GM21367 (cell line): ENCODE data around the gene BRD9.
"Not testable (repeated sequence)": the region's sequence is repeated elsewhere in the genome, so short reads cannot be mapped to it uniquely, and the experiment has no call there.

Experiments used
- ATAC-seq: cut with Tn5 transposase; IDR thresholded peaks from one replicate; pipeline ENCODE4 v1.9.1; 2021; ENCODE audit not compliant: unreplicated experiment

Gene BRD9

DNA sequence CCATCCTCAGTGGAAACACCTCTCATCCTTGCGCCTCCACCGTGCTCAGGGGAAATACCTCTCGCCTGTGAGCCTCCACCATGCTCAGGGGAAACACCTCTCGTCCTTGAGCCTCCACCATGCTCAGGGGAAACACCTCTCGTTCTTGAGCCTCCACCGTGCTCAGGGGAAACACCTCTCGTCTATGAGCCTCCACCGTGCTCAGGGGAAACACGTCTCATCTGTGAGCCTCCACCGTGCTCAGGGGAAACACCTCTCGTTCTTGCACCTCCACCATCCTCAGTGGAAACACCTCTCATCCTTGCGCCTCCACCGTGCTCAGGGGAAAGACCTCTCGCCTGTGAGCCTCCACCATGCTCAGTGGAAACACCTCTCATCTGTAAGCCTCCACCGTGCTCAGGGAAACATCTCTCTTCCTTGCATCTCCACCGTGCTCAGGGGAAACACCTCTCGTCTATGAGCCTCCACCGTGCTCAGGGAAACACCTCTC, 46.0 kb downstream of the BRD9 start:
- ATAC-seq = not testable (repeated sequence)

- not testable (repeated sequence) for ATAC-seq
These were observed 46.7 kb downstream of the BRD9 start for GRCh38 chr5:845676-846601.

DNA sequence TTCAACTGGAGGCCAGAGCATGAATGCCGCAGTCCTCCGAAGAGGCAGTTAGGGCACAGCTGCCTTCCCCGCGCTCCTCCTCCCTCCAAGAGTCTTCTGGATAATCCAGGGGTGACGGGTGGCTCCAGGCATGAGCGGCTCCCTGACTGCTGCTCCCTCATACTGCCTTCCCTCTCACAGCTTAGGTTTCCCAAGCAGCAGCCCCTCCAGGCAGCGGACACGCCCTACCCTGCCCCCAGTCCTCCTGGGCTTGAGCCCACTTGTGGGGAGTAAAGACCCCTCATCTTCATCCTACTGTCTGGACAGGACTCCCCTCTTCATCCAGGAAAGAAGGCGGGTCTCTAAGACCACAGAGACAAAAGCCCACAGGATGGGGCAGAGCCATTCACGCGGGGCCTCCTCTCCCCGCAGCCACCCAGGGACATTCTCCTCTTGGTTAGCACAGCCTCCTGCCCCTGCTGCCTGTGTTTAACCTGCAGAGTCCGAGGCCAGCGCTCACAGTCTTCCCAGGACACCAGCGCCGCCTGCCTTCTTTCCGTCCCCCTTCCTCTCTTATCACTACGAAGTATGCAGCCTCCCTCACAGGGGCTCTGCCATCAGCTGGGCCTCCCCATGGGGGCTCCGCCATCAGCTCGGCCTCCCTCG, 47.4 kb downstream of the BRD9 start:
- ATAC-seq = not testable (repeated sequence)

GRCh38 chr5:844426-844825, 48.2 kb downstream of the BRD9 start:
- not testable (repeated sequence) for ATAC-seq

- not testable (repeated sequence) for ATAC-seq
These were observed 48.7 kb downstream of the BRD9 start for GRCh38 chr5:843926-844325.

- ATAC-seq = not testable (repeated sequence)
These were observed 49.2 kb downstream of the BRD9 start for GRCh38 chr5:843371-843770.

GRCh38 chr5:842402-843221, 50.0 kb downstream of the BRD9 start:
- ATAC-seq = not testable (repeated sequence)

GRCh38 chr5:841531-842401, 50.8 kb downstream of the BRD9 start:
- not testable (repeated sequence) for ATAC-seq

GRCh38 chr5:840974-841435, 51.6 kb downstream of the BRD9 start:
- ATAC-seq = not testable (repeated sequence)

DNA sequence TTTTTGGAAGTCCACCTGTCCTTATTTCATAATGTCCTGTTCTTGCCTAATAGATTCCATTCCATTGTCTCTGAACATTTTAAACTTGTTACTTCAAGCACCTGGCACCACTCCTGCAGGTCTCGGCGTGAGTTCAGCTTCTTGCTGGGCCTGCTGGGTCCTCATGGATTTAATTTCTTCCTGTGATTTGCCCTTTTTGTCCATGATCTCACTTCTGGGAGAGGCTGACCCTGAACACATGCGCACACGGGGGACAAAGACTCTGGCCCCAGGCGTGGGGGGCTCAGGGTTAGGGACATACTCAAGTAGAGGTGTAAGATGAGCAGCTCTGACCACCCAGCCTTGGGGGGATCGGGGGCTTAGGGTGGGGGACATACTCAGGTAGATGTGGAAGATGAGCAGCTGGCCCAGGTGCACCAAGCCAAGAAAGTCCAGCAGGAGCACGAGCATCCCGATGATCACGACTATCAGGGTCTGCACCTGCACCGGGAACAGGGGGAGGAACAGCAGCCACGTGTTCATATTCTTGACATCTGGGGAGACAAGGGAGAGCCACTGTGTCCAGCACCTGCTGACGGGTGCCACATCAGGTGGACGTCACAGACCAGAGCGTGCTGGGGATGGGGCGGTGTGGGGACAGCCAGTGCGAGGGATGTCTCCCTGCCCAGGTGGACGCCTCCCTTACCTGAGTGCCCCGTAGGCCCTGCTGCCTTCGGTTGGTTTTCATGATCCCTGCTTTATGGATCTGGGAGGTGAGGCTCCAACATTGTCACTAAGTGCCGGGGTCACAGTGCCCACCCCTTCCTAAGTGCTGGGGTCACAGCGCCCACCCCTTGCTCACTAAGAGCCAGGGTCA, 52.3 kb downstream of the BRD9 start:
- not testable (repeated sequence) for ATAC-seq

DNA sequence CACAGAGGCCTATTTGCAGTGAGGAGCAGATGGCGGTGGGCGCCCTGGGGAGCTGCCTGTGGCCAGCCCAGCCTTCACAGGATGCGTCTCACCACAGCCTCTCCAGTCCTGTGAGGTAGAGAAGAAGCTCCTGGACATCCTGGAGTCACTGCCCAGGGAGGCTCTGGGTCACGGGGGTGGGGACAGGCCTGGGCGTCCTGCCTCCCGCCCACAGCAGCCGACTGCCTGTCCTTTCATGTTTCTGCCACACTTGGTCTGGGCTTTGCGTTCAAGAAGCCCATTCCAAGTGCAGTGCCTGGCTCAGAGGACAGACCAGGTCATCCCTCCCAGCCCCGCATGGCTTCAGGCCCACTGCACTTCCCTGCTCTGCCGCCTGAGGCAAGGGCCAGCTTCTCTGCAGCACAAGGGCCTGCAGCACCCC, 54.2 kb downstream of the BRD9 start:
- not testable (repeated sequence) for ATAC-seq

GRCh38 chr5:837621-838121, 54.9 kb downstream of the BRD9 start:
- ATAC-seq = not testable (repeated sequence)

DNA sequence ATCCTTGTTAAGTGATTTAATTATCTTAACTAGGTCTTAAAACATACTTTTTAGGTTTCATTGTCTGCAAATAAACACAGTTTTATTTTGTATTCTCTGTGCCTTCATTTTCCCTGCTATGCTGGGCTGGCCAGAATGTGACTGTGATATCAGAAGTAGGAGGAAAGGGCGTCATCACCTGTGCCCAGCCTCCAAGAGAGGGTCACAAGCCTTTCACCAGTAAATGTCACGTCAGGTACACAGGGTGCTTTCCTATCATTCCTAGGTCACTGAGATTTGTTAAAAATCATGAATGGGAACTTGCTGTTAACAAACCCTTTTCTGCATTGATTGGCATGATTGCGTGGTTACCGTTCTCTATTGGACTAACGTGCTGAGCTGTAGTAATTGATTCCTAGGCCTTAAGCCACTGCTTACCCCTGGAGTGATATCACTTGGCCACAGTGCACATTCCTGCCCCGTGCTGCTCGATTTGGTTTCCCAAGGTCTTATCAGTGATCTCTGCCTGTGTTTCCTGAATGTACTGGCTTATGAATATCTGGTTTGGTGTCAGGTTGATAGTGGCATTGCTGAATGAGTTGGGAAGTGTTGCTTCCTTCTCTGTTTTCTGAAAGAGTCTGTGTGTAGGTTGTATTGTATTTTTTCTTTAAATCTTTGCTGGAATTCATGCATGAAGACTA, 56.5 kb downstream of the BRD9 start:
- ATAC-seq = not testable (repeated sequence)

GRCh38 chr5:834013-834412, 58.6 kb downstream of the BRD9 start:
- ATAC-seq = not testable (repeated sequence)

GRCh38 chr5:828194-828593, 64.4 kb downstream of the BRD9 start:
- ATAC-seq = not testable (repeated sequence)

- ATAC-seq = not testable (repeated sequence)
These were observed 67.1 kb downstream of the BRD9 start for GRCh38 chr5:825544-825943.

GRCh38 chr5:821504-821903, 71.1 kb downstream of the BRD9 start:
- no peak for ATAC-seq

- no peak for ATAC-seq
These were observed 72.4 kb downstream of the BRD9 start for GRCh38 chr5:820245-820644.
